ENCODE data around the gene CNOT1.

DNA sequence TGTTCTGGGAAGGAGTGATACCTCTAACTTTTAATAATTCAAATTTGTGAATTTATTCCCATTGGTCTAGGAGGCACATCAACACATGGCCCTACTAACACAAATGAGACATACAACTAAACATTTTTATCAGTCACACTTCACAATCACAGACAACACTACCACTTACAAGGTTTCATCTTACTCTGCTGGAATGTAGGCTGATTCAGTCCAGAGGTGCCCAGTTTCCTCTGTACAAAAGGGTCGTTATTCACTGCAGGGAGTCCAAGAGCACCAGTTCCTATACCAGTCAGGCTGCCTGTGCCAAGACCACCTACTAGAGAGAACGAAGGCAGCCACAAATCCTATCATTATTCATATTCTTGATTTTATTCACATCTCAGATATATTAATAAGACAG is 72.9 kb downstream of the CNOT1 start:
- TF ChIP-seq, protein P1, sequence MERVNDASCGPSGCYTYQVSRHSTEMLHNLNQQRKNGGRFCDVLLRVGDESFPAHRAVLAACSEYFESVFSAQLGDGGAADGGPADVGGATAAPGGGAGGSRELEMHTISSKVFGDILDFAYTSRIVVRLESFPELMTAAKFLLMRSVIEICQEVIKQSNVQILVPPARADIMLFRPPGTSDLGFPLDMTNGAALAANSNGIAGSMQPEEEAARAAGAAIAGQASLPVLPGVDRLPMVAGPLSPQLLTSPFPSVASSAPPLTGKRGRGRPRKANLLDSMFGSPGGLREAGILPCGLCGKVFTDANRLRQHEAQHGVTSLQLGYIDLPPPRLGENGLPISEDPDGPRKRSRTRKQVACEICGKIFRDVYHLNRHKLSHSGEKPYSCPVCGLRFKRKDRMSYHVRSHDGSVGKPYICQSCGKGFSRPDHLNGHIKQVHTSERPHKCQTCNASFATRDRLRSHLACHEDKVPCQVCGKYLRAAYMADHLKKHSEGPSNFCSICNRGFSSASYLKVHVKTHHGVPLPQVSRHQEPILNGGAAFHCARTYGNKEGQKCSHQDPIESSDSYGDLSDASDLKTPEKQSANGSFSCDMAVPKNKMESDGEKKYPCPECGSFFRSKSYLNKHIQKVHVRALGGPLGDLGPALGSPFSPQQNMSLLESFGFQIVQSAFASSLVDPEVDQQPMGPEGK (CRISPR knock-in tag; IDR thresholded peaks at IDR 0.05; ENCODE audit: borderline replicate concordance), result no peak
- TF ChIP-seq, protein P2, sequence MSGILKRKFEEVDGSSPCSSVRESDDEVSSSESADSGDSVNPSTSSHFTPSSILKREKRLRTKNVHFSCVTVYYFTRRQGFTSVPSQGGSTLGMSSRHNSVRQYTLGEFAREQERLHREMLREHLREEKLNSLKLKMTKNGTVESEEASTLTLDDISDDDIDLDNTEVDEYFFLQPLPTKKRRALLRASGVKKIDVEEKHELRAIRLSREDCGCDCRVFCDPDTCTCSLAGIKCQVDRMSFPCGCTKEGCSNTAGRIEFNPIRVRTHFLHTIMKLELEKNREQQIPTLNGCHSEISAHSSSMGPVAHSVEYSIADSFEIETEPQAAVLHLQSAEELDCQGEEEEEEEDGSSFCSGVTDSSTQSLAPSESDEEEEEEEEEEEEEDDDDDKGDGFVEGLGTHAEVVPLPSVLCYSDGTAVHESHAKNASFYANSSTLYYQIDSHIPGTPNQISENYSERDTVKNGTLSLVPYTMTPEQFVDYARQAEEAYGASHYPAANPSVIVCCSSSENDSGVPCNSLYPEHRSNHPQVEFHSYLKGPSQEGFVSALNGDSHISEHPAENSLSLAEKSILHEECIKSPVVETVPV (CRISPR knock-in tag; IDR thresholded peaks at IDR 0.05), result no peak
- no peak for TF ChIP-seq TCF4 (CRISPR knock-in tag; IDR thresholded peaks at IDR 0.05; ENCODE audit: borderline replicate concordance)
- no peak for TF ChIP-seq ESRRG (CRISPR knock-in tag; IDR thresholded peaks at IDR 0.05)
- TF ChIP-seq SNAI2 (CRISPR knock-in tag; IDR thresholded peaks at IDR 0.05), result no peak
- TF ChIP-seq, protein P3, sequence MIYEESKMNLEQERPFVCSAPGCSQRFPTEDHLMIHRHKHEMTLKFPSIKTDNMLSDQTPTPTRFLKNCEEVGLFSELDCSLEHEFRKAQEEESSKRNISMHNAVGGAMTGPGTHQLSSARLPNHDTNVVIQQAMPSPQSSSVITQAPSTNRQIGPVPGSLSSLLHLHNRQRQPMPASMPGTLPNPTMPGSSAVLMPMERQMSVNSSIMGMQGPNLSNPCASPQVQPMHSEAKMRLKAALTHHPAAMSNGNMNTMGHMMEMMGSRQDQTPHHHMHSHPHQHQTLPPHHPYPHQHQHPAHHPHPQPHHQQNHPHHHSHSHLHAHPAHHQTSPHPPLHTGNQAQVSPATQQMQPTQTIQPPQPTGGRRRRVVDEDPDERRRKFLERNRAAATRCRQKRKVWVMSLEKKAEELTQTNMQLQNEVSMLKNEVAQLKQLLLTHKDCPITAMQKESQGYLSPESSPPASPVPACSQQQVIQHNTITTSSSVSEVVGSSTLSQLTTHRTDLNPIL (CRISPR knock-in tag; IDR thresholded peaks at IDR 0.05; ENCODE audit: low read depth), result no peak
- no peak for TF ChIP-seq CSDC2 (CRISPR knock-in tag; IDR thresholded peaks at IDR 0.05)
